GM19372 (cell line): ENCODE measurements around the gene SMC4.

ENCODE experiments used
- ATAC-seq: cut with Tn5 transposase; IDR thresholded peaks from one replicate; pipeline ENCODE4 v1.9.1; 2021; ENCODE audit warnings: mild to moderate bottlenecking, low read depth, moderate library complexity; ENCODE audit not compliant: unreplicated experiment

Gene SMC4

DNA sequence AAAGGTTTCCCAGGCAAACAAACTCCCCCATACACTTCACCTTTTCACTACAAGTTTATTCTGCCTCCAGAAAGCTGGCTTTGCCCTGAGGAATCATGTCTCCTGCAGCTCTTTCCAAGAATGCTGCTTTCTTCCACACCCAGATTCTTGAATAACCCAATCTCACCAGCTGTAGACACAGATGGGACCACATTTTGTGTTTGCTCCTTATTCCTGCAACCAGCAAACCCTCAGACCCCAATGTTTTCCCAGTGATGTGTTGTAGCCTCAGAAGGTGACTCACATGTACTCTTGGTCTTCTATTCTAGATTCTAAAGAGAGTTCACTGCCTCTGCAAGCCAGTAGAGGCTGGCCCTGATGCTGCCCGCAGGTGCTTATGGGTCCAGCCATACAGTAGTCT, 73.8 kb downstream of the SMC4 start:
- no peak for ATAC-seq

DNA sequence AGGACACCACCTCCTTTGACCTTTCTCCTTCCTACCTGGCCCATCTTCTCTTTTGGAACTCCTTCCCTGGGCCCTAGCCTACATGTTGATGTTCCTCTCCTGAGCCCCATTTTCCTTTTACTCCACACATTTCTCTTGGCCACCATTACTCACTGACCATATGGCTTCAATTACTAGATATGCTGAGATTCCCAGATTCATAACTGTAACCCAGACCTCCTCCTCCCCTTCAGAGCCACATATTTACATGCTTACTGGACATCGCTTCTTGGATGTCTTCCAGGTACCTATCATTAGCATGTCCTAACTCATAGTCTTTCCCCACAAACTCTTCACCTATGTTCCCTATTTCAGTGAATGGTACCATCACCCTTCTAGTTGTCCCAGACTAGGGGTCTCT, 74.5 kb downstream of the SMC4 start:
- no peak for ATAC-seq

DNA sequence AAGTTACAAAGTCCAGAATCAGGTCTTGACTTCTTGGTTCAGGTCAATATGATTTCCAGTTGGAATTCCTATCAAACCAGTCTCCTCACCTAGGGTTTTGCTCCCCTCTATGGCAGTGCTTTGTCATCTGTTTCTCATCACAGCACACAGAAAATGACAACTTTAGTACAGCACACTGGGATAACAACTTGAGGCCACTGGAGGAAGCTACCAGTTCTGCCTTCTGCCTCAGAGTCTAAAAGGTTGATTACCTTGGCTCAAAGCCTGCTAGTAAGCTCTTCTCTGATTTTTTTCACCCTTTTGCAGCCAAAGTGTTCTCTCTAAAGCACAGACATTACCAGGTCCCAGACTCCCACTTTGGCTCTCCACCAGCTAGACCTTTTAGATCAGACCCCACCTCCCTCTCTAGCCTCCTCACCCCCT, 75.0 kb downstream of the SMC4 start:
- ATAC-seq = no peak

DNA sequence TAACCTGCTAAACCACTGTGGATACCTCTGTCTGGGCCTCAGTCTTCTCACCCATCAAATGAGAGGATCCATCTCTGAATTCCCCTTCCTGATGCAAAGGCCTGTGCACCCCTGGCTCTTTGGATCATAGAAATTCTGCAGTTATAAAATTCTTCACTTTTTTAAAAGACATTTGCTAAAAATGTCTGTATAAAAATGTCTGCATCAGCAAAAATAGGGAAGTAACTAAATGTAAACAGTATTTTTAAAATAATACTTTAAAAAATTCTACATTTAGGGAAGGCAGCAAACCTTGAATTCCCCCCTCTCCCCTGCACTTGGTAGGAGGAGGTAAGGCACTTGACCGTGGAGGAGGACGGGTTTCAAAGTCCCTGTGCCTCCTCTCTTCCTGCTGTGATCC, 75.7 kb downstream of the SMC4 start:
- no peak for ATAC-seq

DNA sequence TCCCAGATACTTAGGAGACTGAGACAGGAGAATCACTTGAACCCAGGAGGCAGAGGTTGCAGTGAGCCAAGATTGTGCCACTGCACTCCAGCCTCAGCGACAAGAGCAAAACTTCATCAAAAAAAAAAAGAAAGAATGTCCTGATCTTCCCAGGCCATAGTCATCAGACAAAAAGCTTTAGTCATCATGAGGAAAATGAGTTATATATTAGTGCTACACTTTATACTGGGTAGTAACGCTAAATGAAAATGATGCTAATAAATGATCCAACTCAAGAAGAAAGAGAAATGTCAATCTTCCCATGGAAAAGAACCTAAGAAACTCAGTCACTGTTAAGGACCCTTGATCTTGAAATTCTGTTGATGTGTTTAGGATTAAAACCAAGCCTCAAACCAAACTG, 76.4 kb downstream of the SMC4 start:
- ATAC-seq = no peak

DNA sequence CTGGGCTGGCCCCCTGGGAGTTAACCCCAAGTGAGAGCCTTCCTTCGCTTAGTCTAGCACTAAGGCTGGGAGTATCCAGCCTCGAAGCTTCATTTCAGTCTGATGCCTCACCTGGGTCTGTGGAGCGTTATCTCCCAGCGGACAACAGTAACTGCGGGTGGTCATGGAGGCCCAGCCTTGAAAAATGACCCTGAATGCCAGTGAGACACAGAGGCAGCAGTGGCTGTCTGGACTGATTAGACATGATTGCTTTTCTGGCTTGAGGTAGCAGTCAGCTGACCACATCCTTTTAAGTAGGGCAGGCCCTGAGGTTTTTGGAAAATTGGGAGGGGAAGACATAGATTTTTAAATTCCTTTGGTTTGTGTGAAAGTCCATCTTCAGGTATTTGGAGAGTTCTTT, 78.3 kb downstream of the SMC4 start:
- ATAC-seq = no peak

DNA sequence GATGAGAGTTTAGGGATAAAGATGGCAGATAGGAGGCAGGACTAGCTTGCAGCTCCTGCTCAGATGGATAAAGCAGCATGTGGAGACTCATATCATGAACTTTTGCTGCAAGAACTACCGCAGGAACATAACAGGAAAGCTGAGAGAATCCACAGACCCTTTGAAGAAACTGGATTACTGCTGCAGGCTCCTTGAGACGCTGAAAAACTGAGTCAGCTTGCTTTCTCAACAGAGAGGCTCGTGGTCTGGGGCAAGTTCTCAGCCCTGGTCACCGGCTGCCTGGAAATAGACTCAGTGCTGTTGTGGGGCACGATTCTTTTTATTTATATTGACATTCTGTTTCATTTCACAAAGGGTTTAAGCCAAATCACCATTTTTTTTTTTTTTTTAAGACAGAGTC, 78.9 kb downstream of the SMC4 start:
- ATAC-seq = no peak

DNA sequence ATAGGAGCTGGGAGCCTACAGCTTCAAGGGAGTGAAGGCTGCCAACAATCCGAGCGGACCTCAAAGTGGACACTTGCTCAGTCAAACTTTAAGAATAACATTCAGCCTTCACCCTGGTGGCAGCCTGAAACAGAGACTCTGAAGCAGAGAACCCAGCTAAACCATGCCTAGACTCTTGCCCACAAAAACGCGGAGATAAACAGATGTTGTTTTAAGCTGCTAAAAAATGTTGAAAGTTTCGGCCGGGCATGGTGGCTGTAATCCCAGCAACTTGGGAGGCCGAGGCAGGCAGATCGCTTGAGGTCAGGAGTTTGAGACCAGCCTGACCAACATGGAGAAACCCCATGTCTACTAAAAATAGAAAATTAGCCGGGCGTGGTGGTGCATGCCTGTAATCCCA, 79.9 kb downstream of the SMC4 start:
- no peak for ATAC-seq

DNA sequence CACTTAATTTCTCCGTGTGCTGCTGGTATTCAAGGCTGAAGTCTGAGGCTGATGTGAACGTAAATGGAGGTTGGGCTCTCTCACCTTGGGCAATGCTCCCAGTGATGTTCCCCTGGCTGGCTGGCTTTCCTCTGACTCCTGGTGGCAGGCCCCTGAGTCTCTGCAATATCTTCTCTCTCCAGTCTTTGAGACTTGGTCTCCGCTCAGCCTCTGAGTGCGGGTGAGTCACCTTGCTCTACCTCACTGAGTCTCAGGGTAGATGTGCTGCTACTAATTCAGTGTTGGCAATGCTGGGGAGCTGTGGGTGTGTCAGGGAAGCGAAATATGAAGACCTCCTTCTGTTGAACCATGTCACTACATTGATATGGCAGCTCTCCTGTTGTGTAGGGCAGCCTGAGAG, 81.5 kb downstream of the SMC4 start:
- no peak for ATAC-seq

DNA sequence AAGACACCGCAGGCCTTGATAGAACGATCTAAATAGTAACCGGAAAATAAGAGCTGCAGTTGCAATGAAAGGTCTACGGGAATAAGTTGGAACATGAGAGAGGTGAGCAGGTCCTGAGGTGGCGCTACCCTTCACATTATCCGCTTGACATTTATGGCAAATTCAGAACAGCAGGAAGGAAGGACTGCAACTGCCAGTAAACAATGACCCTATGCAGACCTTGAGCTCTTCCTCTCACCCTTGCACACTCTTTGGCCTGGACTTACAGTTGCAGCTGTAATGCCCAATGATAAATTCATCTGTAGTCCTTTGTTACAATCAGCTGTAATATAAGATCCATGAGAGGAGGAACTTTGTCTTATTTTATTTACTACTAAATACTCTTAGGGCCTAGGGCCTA, 82.4 kb downstream of the SMC4 start:
- ATAC-seq = no peak

DNA sequence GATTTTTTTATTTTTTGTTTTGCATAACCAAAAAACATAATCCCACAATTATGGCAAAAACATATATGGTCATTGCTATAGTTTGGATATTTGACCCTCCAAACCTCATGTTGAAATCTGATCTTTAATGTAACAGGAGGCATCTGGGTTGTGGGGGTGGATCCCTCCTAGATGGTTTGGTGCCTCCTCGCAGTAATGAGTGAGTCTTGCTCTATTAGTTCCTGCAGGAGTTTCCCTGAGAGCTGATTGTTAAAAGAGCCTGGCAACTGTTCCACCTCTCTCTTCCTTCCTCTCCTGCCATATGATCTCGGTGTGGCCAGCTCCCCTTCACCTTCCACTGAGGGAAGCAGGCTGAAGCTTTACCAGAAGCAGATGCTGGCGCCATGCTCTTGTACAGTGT, 83.3 kb downstream of the SMC4 start:
- no peak for ATAC-seq
